Measurements from ENCODE around the gene TDRD7.

DNA sequence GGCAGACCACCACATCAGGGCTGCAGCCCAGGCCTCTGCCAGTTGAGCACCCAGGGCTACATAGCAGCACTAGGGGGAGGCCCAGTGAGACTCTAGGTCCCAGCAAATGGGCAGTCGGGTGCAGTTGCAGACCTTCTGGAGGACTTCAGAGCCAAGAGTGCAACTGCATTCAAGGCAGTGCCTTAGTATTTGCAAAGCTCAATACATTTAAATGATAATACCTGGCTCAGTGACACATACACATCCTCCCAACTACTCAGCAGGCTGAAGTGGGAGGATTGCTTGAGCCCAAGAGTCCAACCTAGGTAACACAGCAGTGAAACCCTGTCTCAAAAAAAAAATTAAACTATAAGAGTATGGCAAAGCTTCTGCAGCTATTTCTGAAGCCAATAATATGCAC lies 51.0 kb downstream of the TDRD7 start:
- TF ChIP-seq, protein P1, sequence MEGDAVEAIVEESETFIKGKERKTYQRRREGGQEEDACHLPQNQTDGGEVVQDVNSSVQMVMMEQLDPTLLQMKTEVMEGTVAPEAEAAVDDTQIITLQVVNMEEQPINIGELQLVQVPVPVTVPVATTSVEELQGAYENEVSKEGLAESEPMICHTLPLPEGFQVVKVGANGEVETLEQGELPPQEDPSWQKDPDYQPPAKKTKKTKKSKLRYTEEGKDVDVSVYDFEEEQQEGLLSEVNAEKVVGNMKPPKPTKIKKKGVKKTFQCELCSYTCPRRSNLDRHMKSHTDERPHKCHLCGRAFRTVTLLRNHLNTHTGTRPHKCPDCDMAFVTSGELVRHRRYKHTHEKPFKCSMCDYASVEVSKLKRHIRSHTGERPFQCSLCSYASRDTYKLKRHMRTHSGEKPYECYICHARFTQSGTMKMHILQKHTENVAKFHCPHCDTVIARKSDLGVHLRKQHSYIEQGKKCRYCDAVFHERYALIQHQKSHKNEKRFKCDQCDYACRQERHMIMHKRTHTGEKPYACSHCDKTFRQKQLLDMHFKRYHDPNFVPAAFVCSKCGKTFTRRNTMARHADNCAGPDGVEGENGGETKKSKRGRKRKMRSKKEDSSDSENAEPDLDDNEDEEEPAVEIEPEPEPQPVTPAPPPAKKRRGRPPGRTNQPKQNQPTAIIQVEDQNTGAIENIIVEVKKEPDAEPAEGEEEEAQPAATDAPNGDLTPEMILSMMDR (IDR thresholded peaks at IDR 0.05) = no peak
- TF ChIP-seq POLR2A (IDR thresholded peaks at IDR 0.05) (no peak), POLR2AphosphoS5 (IDR thresholded peaks at IDR 0.05) (no peak)

Measured in prostate gland (tissue), 2 donors.